ENCODE results near the gene FOXP1. TPM values are rescaled to one million over a fixed set of nuclear protein-coding genes. Genes with fewer than 3 reads are reported as not detected.
A peak's percentile ranks its signal among the peaks of the same experiment; 100 is the strongest.

The FOXP1 gene
- total RNA-seq, 1 donor from 2014 or later, result 195 TPM

- Mint-ChIP-seq H3K4me1 (ENCODE audit: unreplicated experiment) (peaks cover 58% of the 10 kb centered on the region), H3K4me3 (ENCODE audit: unreplicated experiment) (peak overlapping the region; percentile 55), H3K27me3 (ENCODE audit: unreplicated experiment) (no peaks in the 10 kb centered on the region), H3K36me3 (ENCODE audit: unreplicated experiment) (peaks cover 5% of the 10 kb centered on the region), H3K9me3 (ENCODE audit: unreplicated experiment) (no peaks in the 10 kb centered on the region), H3K27ac (ENCODE audit: unreplicated experiment) (peak overlapping the region; percentile 85)
- TF ChIP-seq, protein P1, sequence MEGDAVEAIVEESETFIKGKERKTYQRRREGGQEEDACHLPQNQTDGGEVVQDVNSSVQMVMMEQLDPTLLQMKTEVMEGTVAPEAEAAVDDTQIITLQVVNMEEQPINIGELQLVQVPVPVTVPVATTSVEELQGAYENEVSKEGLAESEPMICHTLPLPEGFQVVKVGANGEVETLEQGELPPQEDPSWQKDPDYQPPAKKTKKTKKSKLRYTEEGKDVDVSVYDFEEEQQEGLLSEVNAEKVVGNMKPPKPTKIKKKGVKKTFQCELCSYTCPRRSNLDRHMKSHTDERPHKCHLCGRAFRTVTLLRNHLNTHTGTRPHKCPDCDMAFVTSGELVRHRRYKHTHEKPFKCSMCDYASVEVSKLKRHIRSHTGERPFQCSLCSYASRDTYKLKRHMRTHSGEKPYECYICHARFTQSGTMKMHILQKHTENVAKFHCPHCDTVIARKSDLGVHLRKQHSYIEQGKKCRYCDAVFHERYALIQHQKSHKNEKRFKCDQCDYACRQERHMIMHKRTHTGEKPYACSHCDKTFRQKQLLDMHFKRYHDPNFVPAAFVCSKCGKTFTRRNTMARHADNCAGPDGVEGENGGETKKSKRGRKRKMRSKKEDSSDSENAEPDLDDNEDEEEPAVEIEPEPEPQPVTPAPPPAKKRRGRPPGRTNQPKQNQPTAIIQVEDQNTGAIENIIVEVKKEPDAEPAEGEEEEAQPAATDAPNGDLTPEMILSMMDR (IDR thresholded peaks at IDR 0.05), result no peak
- DNase-seq (ENCODE audit: extremely low spot score, unreplicated experiment), result no peak
Measured at GRCh38 chr3:71389911-71390573, 193.5 kb downstream of the FOXP1 start.

DNA sequence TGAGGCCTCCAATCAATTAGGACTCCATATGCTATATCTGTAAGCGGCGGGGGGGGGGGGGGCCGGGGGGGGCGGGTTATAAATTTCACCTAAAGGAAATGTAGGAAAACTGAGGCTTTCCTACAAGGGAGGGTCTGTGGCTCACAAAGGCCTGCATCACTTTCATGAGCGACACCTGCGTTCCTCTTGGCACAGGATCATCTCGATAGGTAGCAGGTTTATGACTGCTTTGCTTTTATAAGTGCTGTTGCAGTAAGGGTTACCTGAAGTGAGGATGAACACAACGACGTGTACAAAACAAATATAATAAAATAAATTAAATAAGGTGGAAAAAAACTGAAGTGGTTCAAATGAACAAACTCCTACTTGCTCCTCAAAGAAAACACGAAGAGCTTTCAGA, 194.3 kb downstream of the FOXP1 start:
- no peaks in the 10 kb centered on the region for H3K27me3 Mint-ChIP-seq (ENCODE audit: unreplicated experiment)
- TF ChIP-seq, protein P1 (IDR thresholded peaks at IDR 0.05), result no peak
- no peak for DNase-seq (ENCODE audit: extremely low spot score, unreplicated experiment)
- H3K4me3 Mint-ChIP-seq (ENCODE audit: unreplicated experiment), result no peak overlapping the region
- H3K9me3 Mint-ChIP-seq (ENCODE audit: unreplicated experiment), result no peaks in the 10 kb centered on the region
- peaks cover 4% of the 10 kb centered on the region for H3K36me3 Mint-ChIP-seq (ENCODE audit: unreplicated experiment)
- peaks cover 64% of the 10 kb centered on the region for H3K4me1 Mint-ChIP-seq (ENCODE audit: unreplicated experiment)
- H3K27ac Mint-ChIP-seq (ENCODE audit: unreplicated experiment), result no peak overlapping the region

GRCh38 chr3:71388535-71389120, 194.9 kb downstream of the FOXP1 start:
- no peak for DNase-seq (ENCODE audit: extremely low spot score, unreplicated experiment)
- Mint-ChIP-seq H3K27ac (ENCODE audit: unreplicated experiment) (no peak overlapping the region), H3K4me1 (ENCODE audit: unreplicated experiment) (peaks cover 60% of the 10 kb centered on the region), H3K27me3 (ENCODE audit: unreplicated experiment) (no peaks in the 10 kb centered on the region), H3K9me3 (ENCODE audit: unreplicated experiment) (no peaks in the 10 kb centered on the region), H3K36me3 (ENCODE audit: unreplicated experiment) (peaks cover 2% of the 10 kb centered on the region), H3K4me3 (ENCODE audit: unreplicated experiment) (no peak overlapping the region)
- TF ChIP-seq, protein P1 (IDR thresholded peaks at IDR 0.05), result no peak

- Mint-ChIP-seq H3K27ac (ENCODE audit: unreplicated experiment) (no peak overlapping the region), H3K4me3 (ENCODE audit: unreplicated experiment) (no peak overlapping the region), H3K27me3 (ENCODE audit: unreplicated experiment) (no peaks in the 10 kb centered on the region), H3K4me1 (ENCODE audit: unreplicated experiment) (peaks cover 59% of the 10 kb centered on the region), H3K9me3 (ENCODE audit: unreplicated experiment) (no peaks in the 10 kb centered on the region), H3K36me3 (ENCODE audit: unreplicated experiment) (peaks cover 4% of the 10 kb centered on the region)
- TF ChIP-seq, protein P1 (IDR thresholded peaks at IDR 0.05), result no peak
- DNase-seq (ENCODE audit: extremely low spot score, unreplicated experiment), result no peak
Measured at GRCh38 chr3:71387586-71387985, 195.9 kb downstream of the FOXP1 start.

DNA sequence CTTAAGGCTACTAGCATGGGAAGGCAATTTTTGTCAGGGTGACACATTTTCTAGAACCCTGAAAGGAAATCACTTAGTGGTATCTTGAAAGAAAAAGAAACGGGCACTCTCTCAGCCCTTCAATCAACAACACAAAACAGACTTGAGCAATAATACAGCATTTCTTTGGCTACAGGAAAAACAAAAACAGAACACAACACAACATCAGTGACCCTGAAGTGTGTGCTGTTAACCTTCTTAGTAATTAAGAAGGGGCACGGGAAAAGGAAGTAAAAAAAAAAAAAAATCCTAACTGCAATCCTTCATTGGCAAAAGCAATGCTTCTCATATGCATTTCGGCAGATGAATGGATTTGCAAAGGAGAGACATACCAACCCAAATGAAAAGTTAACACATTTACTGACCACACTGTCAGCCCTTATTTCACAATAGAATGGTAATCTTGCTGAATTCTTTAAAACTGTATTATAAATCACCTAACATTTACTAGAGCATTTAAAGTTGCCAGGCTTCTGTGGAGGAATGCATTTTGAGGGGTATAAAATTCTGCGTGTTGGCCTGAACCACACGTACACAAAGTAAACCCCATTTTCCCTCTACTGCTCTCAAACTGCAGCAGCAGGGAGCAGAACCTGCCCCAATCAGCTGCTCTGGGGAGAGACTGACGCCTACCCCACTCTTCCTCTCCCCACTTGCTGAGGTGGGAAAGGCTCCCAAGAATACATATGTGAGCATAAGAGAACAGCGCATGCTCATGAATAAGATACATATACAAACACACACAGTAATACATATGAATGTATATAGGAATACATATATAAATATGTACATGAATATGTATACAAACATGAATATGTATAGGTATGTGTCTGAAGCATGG, 198.5 kb downstream of the FOXP1 start:
- H3K9me3 Mint-ChIP-seq (ENCODE audit: unreplicated experiment), result no peaks in the 10 kb centered on the region
- no peak overlapping the region for H3K4me3 Mint-ChIP-seq (ENCODE audit: unreplicated experiment)
- DNase-seq (ENCODE audit: extremely low spot score, unreplicated experiment), result no peak
- peaks cover 2% of the 10 kb centered on the region for H3K36me3 Mint-ChIP-seq (ENCODE audit: unreplicated experiment)
- H3K27ac Mint-ChIP-seq (ENCODE audit: unreplicated experiment), result peak overlapping the region; percentile 21
- H3K27me3 Mint-ChIP-seq (ENCODE audit: unreplicated experiment), result no peaks in the 10 kb centered on the region
- TF ChIP-seq, protein P1 (IDR thresholded peaks at IDR 0.05), result no peak
- H3K4me1 Mint-ChIP-seq (ENCODE audit: unreplicated experiment), result peaks cover 42% of the 10 kb centered on the region
